Spleen (tissue), 11 donors: ENCODE data around the gene GTPBP1. TPM values are rescaled to one million over a fixed set of nuclear protein-coding genes. Genes with fewer than 3 reads are reported as not detected.

Source experiments
- DNase-seq: peaks from one replicate; pipeline ENCODE4 v3.0.0-alpha.2; 2020
- H3K27ac ChIP-seq, 8 donors: fragments of 200-600 bp; sonication (generic) in 7 of 8; 1 replicate in 4 of 8; 2 replicates in 4 of 8; pipeline versions ENCODE4 v1.5.0 to v1.8.0; 2016 to 2021; ENCODE audit warnings: inconsistent platforms in 4 of 8, mild to moderate bottlenecking in 4 of 8, moderate library complexity in 1 of 8
- H3K27me3 ChIP-seq, 7 donors: fragments of 200-600 bp; sonication (generic) in 6 of 7; replicated peaks in 1 of 7; 1 replicate in 4 of 7; 2 replicates in 3 of 7; pipeline versions ENCODE4 v1.5.0 to v1.8.0; 2016 to 2021; ENCODE audit warnings: inconsistent platforms in 3 of 7, mild to moderate bottlenecking in 1 of 7
- H3K36me3 ChIP-seq, 6 donors: fragments of 200-600 bp; sonication (generic) in 5 of 6; 1 replicate in 4 of 6; 2 replicates in 2 of 6; pipeline versions ENCODE4 v1.5.0 to v1.8.0; 2016 to 2021; ENCODE audit warnings: inconsistent platforms in 2 of 6
- H3K4me1 ChIP-seq, 6 donors: fragments of 200-600 bp; sonication (generic) in 5 of 6; 1 replicate in 3 of 6; 2 replicates in 3 of 6; pipeline versions ENCODE4 v1.5.0 to v1.8.0; 2016 to 2021; ENCODE audit warnings: inconsistent platforms in 3 of 6
- H3K4me3 ChIP-seq, 8 donors: fragments of 200-600 bp; sonication (generic) in 7 of 8; 1 replicate in 4 of 8; 2 replicates in 4 of 8; pipeline versions ENCODE4 v1.5.0 to v1.8.0; 2016 to 2021; ENCODE audit warnings: inconsistent platforms in 4 of 8, mild to moderate bottlenecking in 4 of 8, moderate library complexity in 2 of 8
- H3K9me3 ChIP-seq, 8 donors: fragments of 200-600 bp; sonication (generic) in 7 of 8; 1 replicate in 4 of 8; 2 replicates in 4 of 8; pipeline versions ENCODE4 v1.5.0 to v1.8.0; 2016 to 2021; ENCODE audit warnings: inconsistent platforms in 4 of 8
- POLR2A ChIP-seq, 3 donors: fragments of 450-650 bp; IDR thresholded peaks; one replicate each; pipeline ENCODE4 v1.5.1; 2017; ENCODE audit warnings: antibody characterized with exemption in 3 of 3, mild to moderate bottlenecking in 1 of 3
- POLR2AphosphoS5 ChIP-seq, 3 donors: sonication (generic); formaldehyde crosslinking; IDR thresholded peaks; one replicate each; pipeline ENCODE4 v1.5.1; 2017; ENCODE audit warnings: antibody characterized with exemption in 3 of 3
- WGBS, 5 donors: extraction: QIAGEN DNeasy Blood & Tissue Kit in 3 of 5; methylation state at CpG; one replicate each; pipeline versions ENCODE4 v1.1.5 to v1.1.7; 2013 to 2018; 5-methylcytosine and 5-hydroxymethylcytosine counted together
- intact Hi-C: fragments of 100-400 bp; cut with DNase I; formaldehyde crosslinking; loops from one replicate; pipeline ENCODE4 v1.15.0; 2023; ENCODE audit warnings: low total_unique reads
- polyA plus RNA-seq, 3 donors: library from polyadenylated mRNA; stranded (reverse); fragments of 200-250 nt; gene quantifications; one replicate each; pipeline ENCODE4 v1.2.1, GENCODE V29; 2013
- total RNA-seq, 7 donors: library from RNA; depleted of rRNA in 3 of 7; stranded (reverse); fragments of >200 nt in 3 of 7; fragmentation: NEBNext Ultra II Directional in 4 of 7; extraction: Animal tissue kit (Norgen Biotek cat#: 25700) in 4 of 7; gene quantifications; one replicate each; pipeline versions ENCODE4 v1.1.0 to v1.2.1, GENCODE V29; 2016 to 2021
- TF ChIP-seq, protein P1 (sequence below), 11 experiments: fragments of 200-600 bp in 7 of 11; fragments of 450-650 bp in 4 of 11; sonication (generic) in 4 of 11; IDR thresholded peaks in 8 of 11; conservative IDR thresholded peaks in 3 of 11; 1 replicate in 7 of 11; 2 replicates in 4 of 11; pipeline versions ENCODE4 v1.4.0 to v1.8.0; 2016 to 2021; ENCODE audit warnings: antibody characterized with exemption in 11 of 11, inconsistent platforms in 4 of 11, mild to moderate bottlenecking in 1 of 11
- donor health status: healthy with polysubstance abuse.
- donor health status: DM: no; HTN: no; CAD: no; lungs with moderate emphysema.
- donor health status: DM: no; HTN: no; CAD: no.
- donor health status: Bipolar disorder and iron deficiency.
- donor health status: healthy.
- donor health status: DM: no; HTN: no; CAD: no.
- donor health status: DM: yes; HTN: yes; CAD: no.

GTPBP1 gene
- total and polyA plus RNA-seq, 10 donors, result 9.7 to 134 (median 91.3) TPM

DNA sequence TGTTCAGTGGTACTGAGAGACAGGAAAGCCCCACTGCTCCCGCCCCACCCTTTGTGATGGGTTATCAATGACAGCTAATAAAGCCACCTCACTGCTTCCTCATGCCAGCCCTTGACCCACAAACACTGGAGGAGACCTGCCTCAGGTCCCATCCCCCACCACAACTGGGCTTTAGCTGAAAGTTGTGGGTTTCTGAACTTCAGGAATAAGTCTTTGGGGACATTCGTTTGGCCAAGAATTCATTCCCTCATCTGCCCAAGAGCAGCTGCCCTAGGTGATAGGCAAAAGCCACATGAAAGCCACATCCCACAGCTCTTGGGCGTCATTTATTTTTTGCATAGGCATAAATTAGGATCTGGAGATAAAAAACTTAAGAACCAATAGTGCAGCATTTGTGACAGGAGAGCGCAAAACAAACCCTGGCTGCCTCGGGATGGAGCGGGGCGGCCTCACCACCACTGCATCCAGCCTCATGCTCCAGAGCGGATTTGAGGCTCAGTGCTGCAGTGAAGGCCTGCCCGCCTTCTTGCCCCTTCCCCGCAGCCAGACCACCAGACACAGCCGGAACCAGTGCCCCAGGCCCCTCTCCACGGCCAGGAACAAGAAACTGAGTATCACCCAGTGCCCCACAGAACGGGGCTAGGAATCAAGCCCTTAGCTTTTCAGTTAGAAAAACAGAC lies 28.8 kb downstream of the GTPBP1 start:
- intact Hi-C loops, result no loop called here
- Histone ChIP-seq H3K9me3 (no peaks in the 10 kb centered on the region), H3K27ac (peak overlapping the region in 3 of 8 donors; percentile 38 to 58 (median 56)), H3K4me1 (peaks cover 5 to 82% (median 30%) of the 10 kb centered on the region in 6 donors), H3K36me3 (peaks cover 7 to 100% (median 89%) of the 10 kb centered on the region in 6 donors), H3K4me3 (no peak overlapping the region), H3K27me3 (no peaks in the 10 kb centered on the region)
- WGBS, 5 donors, result 88 to 94% (median 91%) methylated on average over 10 to 13 of the region's 13 CpGs
- TF ChIP-seq POLR2AphosphoS5 (IDR thresholded peaks at IDR 0.05), result peak in 2 of 3 donors; percentile 54 to 78
- TF ChIP-seq POLR2A (IDR thresholded peaks at IDR 0.05), result no peak
- peak; percentile 57 for DNase-seq

DNA sequence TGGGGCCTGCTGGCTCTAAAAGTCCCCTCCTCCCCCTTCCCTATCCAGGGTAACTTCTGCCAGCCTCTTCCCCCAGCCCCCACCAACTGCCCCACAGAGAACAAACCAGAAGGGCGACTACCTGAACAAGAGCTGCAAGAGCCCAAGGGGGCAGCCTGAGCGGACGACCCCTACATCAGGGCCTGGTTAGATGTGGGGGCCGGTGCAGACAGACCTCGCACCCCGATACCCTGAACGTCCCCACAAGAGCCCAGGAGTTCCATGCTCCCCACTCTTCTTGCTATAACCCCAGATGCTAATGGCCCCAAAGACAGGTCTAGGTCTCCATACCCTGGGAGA lies 29.4 kb downstream of the GTPBP1 start:
- Histone ChIP-seq H3K4me1 (peaks cover 5 to 87% (median 32%) of the 10 kb centered on the region in 6 donors), H3K27me3 (no peaks in the 10 kb centered on the region), H3K36me3 (peaks cover 13 to 100% (median 89%) of the 10 kb centered on the region in 6 donors), H3K4me3 (no peak overlapping the region), H3K27ac (peak overlapping the region in 5 of 8 donors; percentile 11 to 56 (median 41)), H3K9me3 (no peaks in the 10 kb centered on the region)
- peak; percentile 63 for DNase-seq
- WGBS, 5 donors, result 88 to 96% (median 92%) methylated on average over 7 of the region's 7 CpGs
- no peak for TF ChIP-seq POLR2A (IDR thresholded peaks at IDR 0.05)
- no peak for TF ChIP-seq POLR2AphosphoS5 (IDR thresholded peaks at IDR 0.05)
- TF ChIP-seq, protein P1, sequence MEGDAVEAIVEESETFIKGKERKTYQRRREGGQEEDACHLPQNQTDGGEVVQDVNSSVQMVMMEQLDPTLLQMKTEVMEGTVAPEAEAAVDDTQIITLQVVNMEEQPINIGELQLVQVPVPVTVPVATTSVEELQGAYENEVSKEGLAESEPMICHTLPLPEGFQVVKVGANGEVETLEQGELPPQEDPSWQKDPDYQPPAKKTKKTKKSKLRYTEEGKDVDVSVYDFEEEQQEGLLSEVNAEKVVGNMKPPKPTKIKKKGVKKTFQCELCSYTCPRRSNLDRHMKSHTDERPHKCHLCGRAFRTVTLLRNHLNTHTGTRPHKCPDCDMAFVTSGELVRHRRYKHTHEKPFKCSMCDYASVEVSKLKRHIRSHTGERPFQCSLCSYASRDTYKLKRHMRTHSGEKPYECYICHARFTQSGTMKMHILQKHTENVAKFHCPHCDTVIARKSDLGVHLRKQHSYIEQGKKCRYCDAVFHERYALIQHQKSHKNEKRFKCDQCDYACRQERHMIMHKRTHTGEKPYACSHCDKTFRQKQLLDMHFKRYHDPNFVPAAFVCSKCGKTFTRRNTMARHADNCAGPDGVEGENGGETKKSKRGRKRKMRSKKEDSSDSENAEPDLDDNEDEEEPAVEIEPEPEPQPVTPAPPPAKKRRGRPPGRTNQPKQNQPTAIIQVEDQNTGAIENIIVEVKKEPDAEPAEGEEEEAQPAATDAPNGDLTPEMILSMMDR (IDR thresholded peaks at IDR 0.05 in 8 of 11, conservative IDR thresholded peaks at IDR 0.05 in 3 of 11), result no peak
- intact Hi-C loops, result no loop called here

GRCh38 chr22:38735465-38736256 lies 29.9 kb downstream of the GTPBP1 start:
- no peak overlapping the region for H3K4me3 ChIP-seq
- H3K27ac ChIP-seq, result peak overlapping the region in 6 of 8 donors; percentile 11 to 56 (median 40)
- TF ChIP-seq, protein P1 (IDR thresholded peaks at IDR 0.05 in 8 of 11, conservative IDR thresholded peaks at IDR 0.05 in 3 of 11), result no peak
- peak; percentile 64 to 83 (median 70) for TF ChIP-seq POLR2AphosphoS5 (IDR thresholded peaks at IDR 0.05)
- intact Hi-C loops, result no loop called here
- peaks cover 5 to 92% (median 35%) of the 10 kb centered on the region in 6 donors for H3K4me1 ChIP-seq
- no peaks in the 10 kb centered on the region for H3K9me3 ChIP-seq
- H3K36me3 ChIP-seq, result peaks cover 13 to 100% (median 89%) of the 10 kb centered on the region in 6 donors
- peak; percentile 74 for DNase-seq
- H3K27me3 ChIP-seq, result no peaks in the 10 kb centered on the region
- WGBS, 5 donors, result 57 to 69% (median 66%) methylated on average over 8 to 15 of the region's 15 CpGs

GRCh38 chr22:38736257-38736570 lies 30.5 kb downstream of the GTPBP1 start:
- Histone ChIP-seq H3K4me3 (no peak overlapping the region), H3K36me3 (peaks cover 13 to 100% (median 90%) of the 10 kb centered on the region in 6 donors), H3K27me3 (no peaks in the 10 kb centered on the region), H3K4me1 (peaks cover 5 to 98% (median 37%) of the 10 kb centered on the region in 6 donors), H3K27ac (peak overlapping the region in 5 of 8 donors; percentile 11 to 56 (median 40)), H3K9me3 (no peaks in the 10 kb centered on the region)
- intact Hi-C loops, result no loop called here
- DNase-seq, result no peak
- TF ChIP-seq POLR2AphosphoS5 (IDR thresholded peaks at IDR 0.05), result no peak
- no peak for TF ChIP-seq POLR2A (IDR thresholded peaks at IDR 0.05)
- TF ChIP-seq, protein P1 (IDR thresholded peaks at IDR 0.05 in 8 of 11, conservative IDR thresholded peaks at IDR 0.05 in 3 of 11), result no peak
- WGBS, 5 donors, result 84 to 95% (median 86%) methylated on average over 7 of the region's 7 CpGs
